ENCODE measurements around the gene TBC1D22B.

GRCh38 chr6:37222992-37223391 lies 34.6 kb upstream of the TBC1D22B start:
- no peak for TF ChIP-seq POLR2AphosphoS5 (IDR thresholded peaks at IDR 0.05; ENCODE audit: insufficient read depth, low read depth, low read length)
- no peak for TF ChIP-seq CTCF (IDR thresholded peaks at IDR 0.05; ENCODE audit: extremely low read depth in 1 of 2, insufficient read depth in 1 of 2, low read depth in 1 of 2, low read length in 2 of 2)
- TF ChIP-seq POLR2A (IDR thresholded peaks at IDR 0.05; ENCODE audit: low read depth, low read length): no peak
- no peak for TF ChIP-seq EZH2 (IDR thresholded peaks at IDR 0.05; ENCODE audit: borderline replicate concordance, low read depth, low read length, severe bottlenecking)
- TF ChIP-seq FOS (IDR thresholded peaks at IDR 0.05; ENCODE audit: borderline replicate concordance, insufficient read depth, low read length): no peak
- no peak for TF ChIP-seq MAX (IDR thresholded peaks at IDR 0.05; ENCODE audit: insufficient read depth, insufficient read length)
- TF ChIP-seq MYC (IDR thresholded peaks at IDR 0.05; ENCODE audit: low read depth, low read length): no peak
- no peak for TF ChIP-seq JUN (IDR thresholded peaks at IDR 0.05; ENCODE audit: borderline replicate concordance, insufficient read depth, insufficient read length, low read depth)

Measured in endothelial cell of umbilical vein (primary cell).